Activated CD8-positive, alpha-beta T cell treated with anti-CD3 and anti-CD28 coated beads for 36 hours (primary cell): ENCODE measurements around the gene CDC14A. TPM values are rescaled to one million over a fixed set of nuclear protein-coding genes. Genes with fewer than 3 reads are reported as not detected.

Source experiments
- ATAC-seq: fragments of 200-7000 bp; cut with Tn5 transposase; one replicate; pipeline ENCODE4 v1.10.0; 2021; ENCODE audit warnings: mild to moderate bottlenecking, moderate library complexity
- CTCF ChIA-PET: fragments of 350-600 bp; sonication (Branson Sonifier 250); formaldehyde crosslinking; loops from one replicate; lab custom pipeline; 2021; ENCODE audit warnings: antibody characterized with exemption; lab: Charles Lee
- POLR2A ChIA-PET: fragments of 350-600 bp; sonication (Branson Sonifier 250); formaldehyde crosslinking; loops from one replicate; lab custom pipeline; 2021; ENCODE audit warnings: antibody characterized with exemption; lab: Charles Lee
- DNase-seq: peaks from one replicate; pipeline ENCODE4 v3.0.0-alpha.2; 2020
- H3K27ac Mint-ChIP-seq: one replicate; pipeline ENCODE4 v1.8.0; 2021; ENCODE audit warnings: mild to moderate bottlenecking, mixed read lengths
- H3K27me3 Mint-ChIP-seq: one replicate; pipeline ENCODE4 v1.8.0; 2021; ENCODE audit warnings: mixed read lengths
- H3K36me3 Mint-ChIP-seq: one replicate; pipeline ENCODE4 v1.8.0; 2021; ENCODE audit warnings: low read depth, mixed read lengths
- H3K4me1 Mint-ChIP-seq: one replicate; pipeline ENCODE4 v1.8.0; 2021; ENCODE audit warnings: low read depth, mixed read lengths
- H3K4me3 Mint-ChIP-seq: one replicate; pipeline ENCODE4 v1.8.0; 2021; ENCODE audit warnings: mild to moderate bottlenecking, moderate library complexity, mixed read lengths
- H3K9me3 Mint-ChIP-seq: one replicate; pipeline ENCODE4 v1.8.0; 2021; ENCODE audit warnings: mixed read lengths
- intact Hi-C: fragments of 100-400 bp; cut with micrococcal nuclease; formaldehyde crosslinking; loops from one replicate; pipeline ENCODE4 v1.10.0; 2022
- total RNA-seq, 2 experiments: library from RNA; stranded (reverse); gene quantifications; one replicate each; pipeline ENCODE4 v1.2.3, GENCODE V29; 2021
- TF ChIP-seq, protein P1 (sequence below): fragments of 200-600 bp; IDR thresholded peaks from one replicate; pipeline ENCODE4 v1.8.0; 2022; ENCODE audit warnings: antibody characterized with exemption, mild to moderate bottlenecking

Gene CDC14A
- total RNA-seq, 2 experiments from 2014 or later: 14.3 to 17.2 TPM

DNA sequence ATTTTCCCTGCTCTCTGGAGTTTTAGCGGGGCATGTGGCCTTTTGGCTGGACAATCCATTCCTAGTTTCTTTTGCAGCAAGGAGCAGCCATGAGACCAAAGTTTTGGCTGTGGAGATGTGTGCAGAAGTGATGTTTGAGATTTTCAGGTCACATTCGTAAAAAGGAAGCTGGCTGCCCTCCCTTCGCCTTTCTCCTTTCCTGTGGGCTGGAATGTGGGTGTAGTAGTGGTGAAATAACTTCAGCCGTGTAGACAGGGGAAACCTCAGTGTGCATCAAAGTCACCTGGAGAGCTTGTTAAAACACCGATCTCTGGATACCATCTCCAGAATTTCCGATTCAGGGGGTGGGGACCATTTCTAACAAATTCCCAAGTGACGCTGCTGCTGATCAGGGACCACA, 180.3 kb downstream of the CDC14A start:
- H3K36me3 Mint-ChIP-seq: no peaks in the 10 kb centered on the region
- H3K27me3 Mint-ChIP-seq: peaks cover 13% of the 10 kb centered on the region
- DNase-seq: no peak
- ChIA-PET POLR2A (interaction anchor here (0.9 kb wide), 1 partner anchor 26 kb away, joined by 4 read pairs; no protein-coding TSS in a partner anchor), CTCF (interaction anchor here (1.1 to 3.6 kb wide), 2 partner anchors 9 to 69 kb away, joined by 3 to 24 read pairs; no protein-coding TSS in a partner anchor)
- no peaks in the 10 kb centered on the region for H3K9me3 Mint-ChIP-seq
- TF ChIP-seq, protein P1, sequence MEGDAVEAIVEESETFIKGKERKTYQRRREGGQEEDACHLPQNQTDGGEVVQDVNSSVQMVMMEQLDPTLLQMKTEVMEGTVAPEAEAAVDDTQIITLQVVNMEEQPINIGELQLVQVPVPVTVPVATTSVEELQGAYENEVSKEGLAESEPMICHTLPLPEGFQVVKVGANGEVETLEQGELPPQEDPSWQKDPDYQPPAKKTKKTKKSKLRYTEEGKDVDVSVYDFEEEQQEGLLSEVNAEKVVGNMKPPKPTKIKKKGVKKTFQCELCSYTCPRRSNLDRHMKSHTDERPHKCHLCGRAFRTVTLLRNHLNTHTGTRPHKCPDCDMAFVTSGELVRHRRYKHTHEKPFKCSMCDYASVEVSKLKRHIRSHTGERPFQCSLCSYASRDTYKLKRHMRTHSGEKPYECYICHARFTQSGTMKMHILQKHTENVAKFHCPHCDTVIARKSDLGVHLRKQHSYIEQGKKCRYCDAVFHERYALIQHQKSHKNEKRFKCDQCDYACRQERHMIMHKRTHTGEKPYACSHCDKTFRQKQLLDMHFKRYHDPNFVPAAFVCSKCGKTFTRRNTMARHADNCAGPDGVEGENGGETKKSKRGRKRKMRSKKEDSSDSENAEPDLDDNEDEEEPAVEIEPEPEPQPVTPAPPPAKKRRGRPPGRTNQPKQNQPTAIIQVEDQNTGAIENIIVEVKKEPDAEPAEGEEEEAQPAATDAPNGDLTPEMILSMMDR: no peak
- intact Hi-C loops: loop anchor here (10.0 kb wide), 1 partner anchor 332 kb away; no protein-coding TSS in a partner anchor
- H3K4me3 Mint-ChIP-seq: no peak overlapping the region
- no peak overlapping the region for H3K27ac Mint-ChIP-seq
- ATAC-seq: no peak
- peaks cover 33% of the 10 kb centered on the region for H3K4me1 Mint-ChIP-seq

DNA sequence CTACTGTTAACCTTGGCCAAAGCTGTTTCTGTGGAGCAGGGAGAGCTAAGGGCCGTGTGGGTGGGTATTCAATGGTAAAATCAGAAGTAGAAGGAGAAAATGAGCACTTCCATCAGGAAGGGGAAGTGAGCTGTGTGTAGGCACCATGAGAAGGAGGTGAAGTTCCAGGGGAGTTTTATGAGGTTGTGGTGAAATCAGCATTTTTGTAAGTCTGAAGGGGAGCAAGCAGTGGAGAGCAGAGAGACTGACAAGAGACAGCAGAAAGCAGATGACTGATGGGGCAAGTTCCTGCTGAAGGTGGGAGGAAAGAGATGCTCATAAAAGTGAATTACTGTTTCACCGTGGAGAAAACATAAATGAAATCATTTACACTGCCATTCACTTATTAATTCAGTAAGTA, 183.0 kb downstream of the CDC14A start:
- H3K4me3 Mint-ChIP-seq: no peak overlapping the region
- H3K27me3 Mint-ChIP-seq: peaks cover 26% of the 10 kb centered on the region
- intact Hi-C loops: loop anchor here (10.0 kb wide), 1 partner anchor 330 kb away; no protein-coding TSS in a partner anchor
- no peaks in the 10 kb centered on the region for H3K36me3 Mint-ChIP-seq
- ATAC-seq (no peak), DNase-seq (no peak)
- CTCF ChIA-PET: interaction anchor here (1.6 kb wide), 1 partner anchor 8 kb away, joined by 5 read pairs; no protein-coding TSS in a partner anchor
- TF ChIP-seq, protein P1: no peak
- POLR2A ChIA-PET: no interaction called here
- no peak overlapping the region for H3K27ac Mint-ChIP-seq
- H3K9me3 Mint-ChIP-seq: no peaks in the 10 kb centered on the region
- H3K4me1 Mint-ChIP-seq: peaks cover 33% of the 10 kb centered on the region

DNA sequence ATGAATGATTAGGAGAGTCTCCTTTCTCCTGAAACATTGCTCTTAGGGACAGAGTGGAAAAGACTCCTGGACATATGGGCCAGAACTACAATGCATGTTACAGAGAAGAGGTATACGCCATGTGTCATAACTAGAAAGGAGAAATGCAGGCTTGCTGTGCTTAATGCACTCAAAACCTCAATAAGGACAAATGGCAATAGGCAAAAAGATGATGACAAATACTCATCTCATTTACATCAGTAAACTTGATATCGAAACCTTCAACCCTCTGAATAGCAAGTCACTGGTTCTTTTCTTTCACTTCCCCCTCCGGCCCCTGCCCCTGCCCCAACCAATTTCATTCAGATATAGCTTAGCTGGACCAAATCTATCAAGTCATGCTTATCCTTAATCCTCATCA, 183.7 kb downstream of the CDC14A start:
- DNase-seq (no peak), ATAC-seq (no peak)
- H3K4me3 Mint-ChIP-seq: no peak overlapping the region
- intact Hi-C loops: loop anchor here (10.0 kb wide), 1 partner anchor 329 kb away; no protein-coding TSS in a partner anchor
- H3K9me3 Mint-ChIP-seq: no peaks in the 10 kb centered on the region
- H3K4me1 Mint-ChIP-seq: peaks cover 26% of the 10 kb centered on the region
- ChIA-PET POLR2A (interaction anchor here (0.6 kb wide), 1 partner anchor 709 kb away, joined by 3 read pairs; no protein-coding TSS in a partner anchor), CTCF (no interaction called here)
- no peaks in the 10 kb centered on the region for H3K36me3 Mint-ChIP-seq
- H3K27me3 Mint-ChIP-seq: peaks cover 34% of the 10 kb centered on the region
- TF ChIP-seq, protein P1: no peak
- H3K27ac Mint-ChIP-seq: no peak overlapping the region

DNA sequence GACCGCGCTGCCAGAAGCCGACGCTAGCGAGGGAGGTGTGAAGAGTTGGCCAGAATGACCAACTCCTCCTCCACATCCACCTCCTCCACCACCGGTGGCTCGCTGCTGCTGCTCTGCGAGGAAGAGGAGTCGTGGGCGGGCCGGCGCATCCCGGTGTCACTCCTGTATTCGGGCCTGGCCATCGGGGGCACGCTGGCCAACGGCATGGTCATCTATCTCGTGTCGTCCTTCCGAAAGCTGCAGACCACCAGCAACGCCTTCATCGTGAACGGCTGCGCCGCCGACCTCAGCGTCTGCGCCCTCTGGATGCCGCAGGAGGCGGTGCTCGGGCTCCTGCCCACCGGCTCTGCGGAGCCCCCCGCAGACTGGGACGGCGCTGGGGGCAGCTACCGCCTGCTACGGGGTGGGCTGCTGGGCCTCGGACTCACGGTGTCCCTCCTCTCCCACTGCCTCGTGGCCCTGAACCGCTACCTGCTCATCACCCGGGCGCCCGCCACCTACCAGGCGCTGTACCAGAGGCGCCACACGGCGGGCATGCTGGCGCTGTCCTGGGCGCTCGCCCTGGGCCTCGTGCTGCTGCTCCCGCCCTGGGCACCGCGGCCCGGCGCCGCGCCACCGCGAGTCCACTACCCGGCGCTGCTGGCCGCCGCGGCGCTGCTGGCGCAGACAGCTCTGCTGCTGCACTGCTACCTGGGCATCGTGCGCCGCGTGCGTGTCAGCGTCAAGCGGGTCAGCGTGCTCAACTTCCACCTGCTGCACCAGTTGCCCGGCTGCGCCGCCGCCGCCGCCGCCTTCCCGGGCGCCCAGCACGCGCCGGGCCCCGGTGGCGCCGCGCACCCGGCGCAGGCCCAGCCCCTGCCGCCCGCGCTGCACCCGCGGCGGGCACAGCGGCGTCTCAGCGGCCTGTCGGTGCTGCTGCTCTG, 186.9 kb downstream of the CDC14A start:
- ATAC-seq (peak; percentile 50), DNase-seq (peak; percentile 47)
- H3K27me3 Mint-ChIP-seq: peaks cover 53% of the 10 kb centered on the region
- H3K4me3 Mint-ChIP-seq: peak overlapping the region; percentile 58
- H3K36me3 Mint-ChIP-seq: no peaks in the 10 kb centered on the region
- POLR2A ChIA-PET: interaction anchor here (0.9 to 1.0 kb wide), 3 partner anchors 16 to 37 kb away, joined by 3 read pairs; no protein-coding TSS in a partner anchor
- intact Hi-C loops: loop anchor here (10.0 kb wide), 1 partner anchor 326 kb away; no protein-coding TSS in a partner anchor
- H3K27ac Mint-ChIP-seq: no peak overlapping the region
- no peaks in the 10 kb centered on the region for H3K9me3 Mint-ChIP-seq
- TF ChIP-seq, protein P1: peak; percentile 56
- peaks cover 8% of the 10 kb centered on the region for H3K4me1 Mint-ChIP-seq
- CTCF ChIA-PET: interaction anchor here (1.1 to 1.8 kb wide), 4 partner anchors 19 to 281 kb away, joined by 3 to 5 read pairs (median 3); no protein-coding TSS in a partner anchor
